GM15510 (cell line): Measurements from ENCODE around the gene R3HDM2.

Experiments
- POLR2A ChIP-seq: IDR thresholded peaks from 3 replicates; pipeline ENCODE4 v1.6.1; 2011; ENCODE audit warnings: borderline replicate concordance; ENCODE audit not compliant: insufficient read length; ENCODE audit errors: extremely low read depth

Gene R3HDM2

GRCh38 chr12:57232156-57232756 is 198.6 kb downstream of the R3HDM2 start:
- TF ChIP-seq POLR2A, result no peak

GRCh38 chr12:57231276-57232021 is 199.4 kb downstream of the R3HDM2 start:
- TF ChIP-seq POLR2A, result no peak

DNA sequence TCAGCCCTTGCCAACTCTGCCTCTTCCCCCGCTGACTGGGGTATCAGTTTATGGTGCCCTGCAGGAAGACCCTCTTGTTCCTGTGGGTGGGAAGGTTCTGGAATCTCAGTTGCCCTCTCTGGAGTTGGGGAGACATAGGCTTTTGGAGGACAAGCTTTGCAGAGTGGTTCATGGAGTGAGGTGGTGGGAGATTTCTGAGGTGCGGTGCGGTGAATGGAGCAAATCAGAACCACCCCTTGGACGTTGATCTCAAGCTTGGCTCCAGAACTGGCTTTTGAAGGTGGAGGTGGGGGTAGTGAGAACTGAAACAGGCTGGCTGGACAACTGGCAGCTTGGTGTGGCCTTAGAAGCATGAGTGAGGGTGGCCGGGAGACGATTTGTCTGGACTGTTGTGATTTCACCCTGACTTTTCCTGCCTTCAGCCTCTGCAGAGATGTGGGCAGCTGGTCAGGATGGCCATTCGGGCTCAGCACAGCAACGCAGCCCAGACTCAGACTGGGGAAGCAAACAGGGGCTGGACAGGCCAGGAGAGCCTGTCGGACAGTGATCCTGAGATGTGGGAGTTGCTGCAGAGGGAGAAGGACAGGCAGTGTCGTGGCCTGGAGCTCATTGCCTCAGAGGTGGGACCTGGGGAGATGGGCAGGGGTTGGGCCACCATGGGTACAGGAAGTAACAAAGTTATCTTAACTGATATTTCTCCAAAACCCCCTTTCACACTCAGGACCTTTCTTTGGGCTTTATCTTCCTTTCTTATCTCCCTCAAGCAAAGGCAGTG is 200.3 kb downstream of the R3HDM2 start:
- no peak for TF ChIP-seq POLR2A

DNA sequence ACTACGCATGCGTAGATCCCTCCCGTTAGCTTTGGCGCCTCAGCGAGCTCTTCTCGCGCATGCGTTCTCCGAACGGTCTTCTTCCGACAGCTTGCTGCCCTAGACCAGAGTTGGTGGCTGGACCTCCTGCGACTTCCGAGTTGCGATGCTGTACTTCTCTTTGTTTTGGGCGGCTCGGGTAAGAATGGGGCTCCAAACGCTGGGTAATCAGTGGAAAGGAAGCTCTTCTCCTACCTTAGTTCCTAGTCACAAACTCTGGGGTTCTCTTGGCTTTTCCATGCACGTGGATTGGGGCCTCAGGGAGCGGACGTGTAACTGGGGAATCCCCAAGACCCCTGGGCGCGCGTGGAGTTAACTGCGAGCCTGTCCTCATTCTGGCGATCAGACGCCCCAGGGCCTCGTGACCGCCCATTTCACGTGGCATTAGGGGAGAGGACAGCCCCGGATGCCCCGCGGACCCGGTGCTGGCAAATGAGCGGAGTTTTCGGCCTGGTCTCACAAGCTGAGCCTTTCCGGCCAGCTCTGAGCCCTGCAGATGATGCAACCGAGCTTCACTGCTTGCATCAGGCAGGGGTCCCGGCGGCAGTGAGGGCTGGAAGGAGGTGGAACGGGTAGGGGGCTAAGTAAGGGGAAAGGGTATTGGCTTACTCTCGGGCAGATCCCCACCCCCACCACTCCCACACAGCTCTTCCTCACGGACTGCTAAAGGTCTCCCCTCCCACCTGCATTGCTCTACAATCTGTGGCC is 201.0 kb downstream of the R3HDM2 start, which contains the start of gene SHMT2:
Gene SHMT2, plus strand, starts transcription at position 78 of the 747 bp plus-strand sequence. Its CDS starts 68 bp downstream, at position 146.
- TF ChIP-seq POLR2A, result peak; percentile 67

DNA sequence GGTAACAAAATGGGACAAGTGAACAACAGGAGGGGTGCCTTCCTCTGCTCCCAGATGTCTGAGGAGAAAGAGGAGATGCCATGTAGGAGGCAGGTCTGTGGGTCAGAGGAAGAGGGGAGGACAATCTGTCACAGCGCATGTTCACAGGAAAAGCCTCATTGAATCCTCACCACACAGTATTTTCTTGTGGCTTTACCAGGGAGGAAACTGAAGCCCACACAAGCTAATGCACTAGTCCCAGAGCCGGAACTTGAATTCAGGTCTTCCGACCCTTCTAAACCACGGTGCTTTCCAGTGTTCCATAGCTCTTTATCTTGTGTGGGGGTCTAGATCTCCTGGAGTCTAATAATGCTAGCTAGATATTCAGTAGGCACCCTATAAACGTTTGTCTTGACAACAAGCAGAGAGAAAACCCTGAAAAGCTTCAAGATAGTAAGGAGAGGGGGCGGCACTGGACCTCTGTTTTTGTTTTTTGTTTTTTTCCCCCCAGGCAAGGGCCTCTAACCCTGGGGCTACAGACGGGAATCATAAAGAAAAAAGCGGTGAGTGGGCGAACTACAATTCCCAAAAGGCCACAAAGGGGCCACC is 201.7 kb downstream of the R3HDM2 start:
- TF ChIP-seq POLR2A, result no peak

DNA sequence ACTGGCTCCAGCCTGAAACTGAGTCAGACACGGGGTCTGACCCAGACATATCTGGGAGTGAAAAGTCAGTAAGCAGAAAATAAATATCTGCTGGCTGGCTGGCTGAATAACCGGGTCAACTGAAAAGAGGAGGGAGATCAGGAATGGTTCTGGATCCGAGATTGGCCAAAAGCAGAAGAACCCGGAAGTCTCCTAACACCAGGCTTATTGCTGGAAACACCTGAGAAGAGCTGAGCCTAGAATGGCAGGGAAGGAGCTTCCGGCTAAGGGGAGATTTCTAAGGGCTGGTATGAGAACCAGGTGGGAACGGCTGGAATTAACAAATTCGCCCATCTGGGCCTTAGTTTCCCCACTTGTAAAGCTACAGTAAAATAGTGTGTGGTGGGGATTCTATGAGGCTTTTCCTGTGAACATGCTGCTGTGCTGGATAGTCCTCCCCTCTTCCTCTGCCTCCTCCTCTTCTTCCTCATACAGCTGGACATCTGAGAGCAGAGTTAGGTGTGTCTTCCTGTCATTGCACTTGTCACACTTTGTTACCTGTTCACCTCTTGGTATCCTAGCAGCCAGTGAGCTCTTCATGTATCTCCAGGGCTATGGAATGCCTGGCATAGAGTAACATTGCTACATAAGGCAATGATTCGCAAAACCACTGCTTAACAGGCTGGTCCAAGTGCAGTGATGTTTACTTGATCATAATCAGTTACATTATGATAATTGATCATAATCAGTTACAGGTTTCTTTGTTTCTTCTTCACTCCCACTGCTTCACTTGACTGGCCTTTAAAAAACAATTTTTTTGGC is 203.3 kb downstream of the R3HDM2 start:
- TF ChIP-seq POLR2A, result no peak

- TF ChIP-seq POLR2A, result no peak
Measured at GRCh38 chr12:57226588-57227314, 204.1 kb downstream of the R3HDM2 start.

DNA sequence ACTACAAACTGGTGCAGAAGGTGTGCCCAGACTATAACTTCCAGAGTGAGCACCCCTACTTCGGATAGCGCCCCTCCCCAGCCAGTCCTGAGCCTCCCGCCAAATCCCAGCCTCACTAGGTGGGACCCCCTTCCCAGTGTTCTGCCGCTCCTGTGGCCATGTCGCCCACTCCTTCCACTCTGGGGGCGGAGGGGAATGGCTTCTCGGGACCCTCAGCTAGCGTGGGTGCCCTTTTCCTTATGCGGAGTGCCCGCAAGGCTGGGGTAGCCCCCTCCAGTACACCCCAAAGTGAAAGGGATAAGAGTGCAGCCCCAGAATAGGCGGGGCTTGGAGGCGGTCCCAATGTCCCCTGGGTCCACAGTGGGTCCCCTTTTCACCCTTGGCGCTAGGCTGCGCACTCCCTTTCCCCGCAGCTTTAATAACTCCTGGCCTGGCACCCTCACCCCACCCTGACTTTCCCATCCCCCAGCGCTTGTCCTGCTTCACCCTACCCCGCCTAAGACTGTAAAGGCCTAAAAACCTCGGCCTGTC is 205.1 kb downstream of the R3HDM2 start:
- no peak for TF ChIP-seq POLR2A

DNA sequence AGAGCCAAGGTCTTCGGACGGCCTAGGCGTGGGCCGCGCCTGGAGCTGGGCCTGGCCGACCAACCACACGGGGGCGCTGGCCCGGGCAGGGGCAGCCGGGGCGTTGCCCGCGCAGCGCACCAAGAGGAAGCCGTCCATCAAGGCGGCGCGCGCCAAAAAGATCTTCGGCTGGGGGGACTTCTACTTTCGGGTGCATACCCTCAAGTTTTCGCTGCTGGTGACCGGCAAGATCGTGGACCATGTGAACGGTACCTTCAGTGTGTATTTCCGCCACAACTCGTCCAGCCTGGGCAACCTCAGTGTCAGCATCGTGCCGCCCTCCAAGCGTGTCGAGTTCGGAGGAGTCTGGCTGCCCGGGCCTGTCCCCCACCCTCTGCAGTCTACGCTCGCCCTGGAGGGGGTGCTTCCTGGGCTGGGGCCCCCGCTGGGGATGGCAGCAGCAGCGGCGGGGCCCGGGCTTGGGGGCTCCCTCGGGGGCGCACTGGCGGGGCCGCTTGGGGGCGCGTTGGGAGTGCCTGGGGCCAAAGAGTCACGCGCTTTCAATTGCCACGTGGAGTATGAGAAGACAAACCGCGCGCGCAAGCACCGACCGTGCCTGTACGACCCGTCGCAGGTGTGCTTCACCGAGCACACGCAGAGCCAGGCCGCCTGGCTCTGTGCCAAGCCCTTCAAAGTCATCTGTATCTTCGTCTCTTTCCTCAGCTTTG is 205.7 kb downstream of the R3HDM2 start:
- TF ChIP-seq POLR2A, result no peak

DNA sequence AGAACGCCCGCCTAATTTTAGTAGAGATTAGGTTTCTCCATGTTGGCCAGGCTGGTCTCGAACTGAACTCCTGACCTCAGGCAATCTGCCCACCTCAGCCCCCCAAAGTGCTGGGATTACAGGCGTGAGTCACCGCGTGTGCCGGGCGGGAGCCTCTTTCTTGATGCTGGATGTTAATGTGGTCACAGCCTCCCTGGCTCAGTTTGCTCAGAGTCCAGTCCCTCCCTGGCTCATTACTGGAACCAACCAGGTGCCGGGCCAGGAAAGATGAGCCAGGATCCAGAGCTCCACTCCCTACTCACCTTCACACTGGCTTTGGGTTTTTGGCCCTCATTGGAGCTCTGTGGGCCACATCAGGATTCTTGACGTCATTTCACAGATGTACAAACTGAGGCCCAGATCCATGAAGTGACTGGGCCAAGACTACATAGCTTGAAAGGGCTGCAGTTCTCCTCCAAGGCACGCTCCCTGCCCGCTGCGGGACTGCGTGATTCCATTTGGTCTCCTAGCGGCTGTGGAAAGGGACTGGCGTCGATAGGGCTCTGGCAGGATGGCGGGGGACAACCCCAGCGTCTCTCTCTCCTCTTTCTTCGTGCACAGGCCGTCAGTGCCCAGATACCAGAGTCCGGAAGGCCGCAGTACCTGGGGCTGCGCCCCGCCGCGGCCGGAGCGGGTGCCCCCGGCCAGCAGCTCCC is 206.4 kb downstream of the R3HDM2 start:
- TF ChIP-seq POLR2A, result no peak
